Thyroid gland (tissue), 4 donors: ENCODE results near the gene SIX1. TPM values are rescaled to one million over a fixed set of nuclear protein-coding genes. Genes with fewer than 3 reads are reported as not detected.

Experiments
- DNase-seq, 2 donors: peaks; one replicate each; pipeline ENCODE4 v3.0.0-alpha.2; 2019
- H3K27ac ChIP-seq, 3 donors: fragments of 200-600 bp; sonication (generic); 1 replicate in 2 of 3; 2 replicates in 1 of 3; pipeline ENCODE4 v1.5.1; 2016 to 2019; ENCODE audit warnings: mild to moderate bottlenecking in 1 of 3, moderate library complexity in 1 of 3
- H3K27me3 ChIP-seq: fragments of 200-600 bp; sonication (generic); one replicate; pipeline ENCODE4 v1.5.1; 2019
- H3K36me3 ChIP-seq, 2 donors: fragments of 200-600 bp; sonication (generic); one replicate each; pipeline ENCODE4 v1.5.1; 2016 to 2019
- H3K4me1 ChIP-seq, 2 donors: fragments of 200-600 bp; sonication (generic); one replicate each; pipeline ENCODE4 v1.5.1; 2017 to 2019
- H3K4me3 ChIP-seq, 3 donors: fragments of 200-600 bp; sonication (generic); replicated peaks in 1 of 3; 1 replicate in 2 of 3; 2 replicates in 1 of 3; pipeline ENCODE4 v1.5.1; 2016; ENCODE audit warnings: mild to moderate bottlenecking in 1 of 3
- H3K9me3 ChIP-seq: fragments of 200-600 bp; sonication (generic); one replicate; pipeline ENCODE4 v1.5.1; 2017
- POLR2A ChIP-seq, 2 donors: fragments of 450-650 bp; IDR thresholded peaks; one replicate each; pipeline ENCODE4 v1.6.1; 2017; ENCODE audit warnings: antibody characterized with exemption in 2 of 2, mild to moderate bottlenecking in 2 of 2, moderate library complexity in 1 of 2
- WGBS, 2 donors: methylation state at CpG; one replicate each; pipeline ENCODE4 v1.1.5; 2017; 5-methylcytosine and 5-hydroxymethylcytosine counted together
- intact Hi-C: fragments of 100-400 bp; cut with DNase I; formaldehyde crosslinking; loops from one replicate; pipeline ENCODE4 v1.15.1; 2023
- total RNA-seq, 4 donors: library from RNA; depleted of rRNA; stranded (reverse); fragments of >200 nt; gene quantifications; one replicate each; pipeline ENCODE4 v1.2.3, GENCODE V29; 2016
- TF ChIP-seq, protein P1 (sequence below), 6 experiments: fragments of 200-600 bp in 3 of 6; fragments of 450-650 bp in 3 of 6; sonication (generic) in 3 of 6; IDR thresholded peaks; one replicate each; pipeline ENCODE4 v1.5.1; 2016 to 2019; ENCODE audit warnings: antibody characterized with exemption in 6 of 6, mild to moderate bottlenecking in 2 of 6, inconsistent platforms in 1 of 6, moderate library complexity in 1 of 6

The SIX1 gene
- total RNA-seq, 4 donors from 2014 or later, result 2.1 to 3.6 (median 2.7) TPM

DNA sequence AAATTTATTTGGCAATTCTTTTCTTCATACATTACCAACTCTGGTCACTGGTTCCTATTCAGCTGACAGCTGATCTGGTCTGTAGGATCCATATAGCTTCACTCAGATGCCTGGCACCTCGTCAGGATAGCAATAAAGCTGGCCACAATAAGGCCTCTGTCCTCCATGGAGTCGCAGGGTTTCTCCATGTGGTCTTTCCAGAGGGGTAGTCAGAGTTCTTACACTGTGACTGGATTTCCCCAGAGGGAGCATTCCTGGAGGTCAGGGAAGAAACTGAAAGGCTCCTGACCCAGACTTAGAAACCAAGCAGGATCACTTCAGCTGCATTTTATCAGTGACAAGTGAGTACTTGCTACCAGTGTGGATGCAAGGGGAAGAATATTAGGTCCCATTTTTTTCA is 34.9 kb upstream of the SIX1 start:
- 69 to 85% methylated on average over 2 of the region's 2 CpGs for WGBS, 2 donors
- intact Hi-C loops, result no loop called here

DNA sequence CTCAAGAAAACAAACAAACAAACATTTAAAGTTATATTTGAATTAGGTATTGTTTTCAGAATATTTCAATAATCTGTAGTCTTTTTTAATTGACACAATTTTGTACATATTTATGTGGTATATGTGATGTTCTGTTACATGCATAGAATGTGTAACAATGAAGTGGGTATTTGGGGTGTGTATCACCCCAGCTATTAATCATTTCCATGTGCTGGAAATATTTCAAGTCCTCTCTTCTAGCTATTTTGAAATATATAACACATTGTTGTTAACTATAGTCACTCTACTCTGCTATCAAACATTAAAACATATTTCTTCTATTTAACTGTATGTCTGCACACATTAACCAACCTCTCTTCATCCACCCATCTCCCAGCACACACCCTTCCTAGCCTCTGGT is 32.0 kb upstream of the SIX1 start:
- Histone ChIP-seq H3K27me3 (no peaks in the 10 kb centered on the region), H3K4me3 (no peak overlapping the region), H3K4me1 (no peaks in the 10 kb centered on the region), H3K36me3 (no peaks in the 10 kb centered on the region), H3K27ac (no peak overlapping the region), H3K9me3 (no peaks in the 10 kb centered on the region)
- DNase-seq, result no peak
- TF ChIP-seq, protein P1, sequence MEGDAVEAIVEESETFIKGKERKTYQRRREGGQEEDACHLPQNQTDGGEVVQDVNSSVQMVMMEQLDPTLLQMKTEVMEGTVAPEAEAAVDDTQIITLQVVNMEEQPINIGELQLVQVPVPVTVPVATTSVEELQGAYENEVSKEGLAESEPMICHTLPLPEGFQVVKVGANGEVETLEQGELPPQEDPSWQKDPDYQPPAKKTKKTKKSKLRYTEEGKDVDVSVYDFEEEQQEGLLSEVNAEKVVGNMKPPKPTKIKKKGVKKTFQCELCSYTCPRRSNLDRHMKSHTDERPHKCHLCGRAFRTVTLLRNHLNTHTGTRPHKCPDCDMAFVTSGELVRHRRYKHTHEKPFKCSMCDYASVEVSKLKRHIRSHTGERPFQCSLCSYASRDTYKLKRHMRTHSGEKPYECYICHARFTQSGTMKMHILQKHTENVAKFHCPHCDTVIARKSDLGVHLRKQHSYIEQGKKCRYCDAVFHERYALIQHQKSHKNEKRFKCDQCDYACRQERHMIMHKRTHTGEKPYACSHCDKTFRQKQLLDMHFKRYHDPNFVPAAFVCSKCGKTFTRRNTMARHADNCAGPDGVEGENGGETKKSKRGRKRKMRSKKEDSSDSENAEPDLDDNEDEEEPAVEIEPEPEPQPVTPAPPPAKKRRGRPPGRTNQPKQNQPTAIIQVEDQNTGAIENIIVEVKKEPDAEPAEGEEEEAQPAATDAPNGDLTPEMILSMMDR (IDR thresholded peaks at IDR 0.05), result no peak
- TF ChIP-seq POLR2A (IDR thresholded peaks at IDR 0.05), result no peak
- intact Hi-C loops, result no loop called here

More for the DNA sequence above, 34.9 kb upstream of the SIX1 start:
- H3K36me3 ChIP-seq, result no peaks in the 10 kb centered on the region
- TF ChIP-seq, protein P1 (IDR thresholded peaks at IDR 0.05), result no peak
- TF ChIP-seq POLR2A (IDR thresholded peaks at IDR 0.05), result no peak
- no peak overlapping the region for H3K4me3 ChIP-seq
- H3K27me3 ChIP-seq, result no peaks in the 10 kb centered on the region
- H3K4me1 ChIP-seq, result peaks cover 0 to 4% of the 10 kb centered on the region in 2 donors
- H3K9me3 ChIP-seq, result no peaks in the 10 kb centered on the region
- no peak for DNase-seq
- H3K27ac ChIP-seq, result no peak overlapping the region

DNA sequence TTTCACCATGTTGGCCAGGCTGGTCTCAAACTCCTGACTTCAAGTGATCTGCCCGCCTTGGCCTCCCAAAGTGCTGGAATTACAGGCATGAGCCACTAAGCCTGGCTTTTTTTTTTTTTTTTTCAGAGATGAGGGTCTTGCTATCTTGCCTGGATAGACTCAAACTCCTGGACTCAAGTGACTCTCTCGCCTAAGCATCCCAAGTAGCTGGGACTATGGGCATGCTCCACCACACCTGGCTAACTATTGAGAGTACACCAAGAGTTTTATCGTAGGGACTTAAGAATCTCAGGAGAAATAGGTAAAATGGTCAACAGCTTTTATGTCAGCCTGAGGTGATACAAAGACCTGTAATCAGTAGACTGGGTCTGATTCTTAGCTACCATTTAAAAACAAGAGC is 31.2 kb upstream of the SIX1 start:
- H3K4me1 ChIP-seq, result no peaks in the 10 kb centered on the region
- no peaks in the 10 kb centered on the region for H3K27me3 ChIP-seq
- intact Hi-C loops, result no loop called here
- WGBS, 2 donors, result 40 to 58% methylated on average over 3 of the region's 3 CpGs
- H3K36me3 ChIP-seq, result no peaks in the 10 kb centered on the region
- no peak overlapping the region for H3K4me3 ChIP-seq
- H3K27ac ChIP-seq, result no peak overlapping the region
- no peak for TF ChIP-seq POLR2A (IDR thresholded peaks at IDR 0.05)
- TF ChIP-seq, protein P1 (IDR thresholded peaks at IDR 0.05), result no peak
- peak; percentile 50 to 59 for DNase-seq
- H3K9me3 ChIP-seq, result no peaks in the 10 kb centered on the region

DNA sequence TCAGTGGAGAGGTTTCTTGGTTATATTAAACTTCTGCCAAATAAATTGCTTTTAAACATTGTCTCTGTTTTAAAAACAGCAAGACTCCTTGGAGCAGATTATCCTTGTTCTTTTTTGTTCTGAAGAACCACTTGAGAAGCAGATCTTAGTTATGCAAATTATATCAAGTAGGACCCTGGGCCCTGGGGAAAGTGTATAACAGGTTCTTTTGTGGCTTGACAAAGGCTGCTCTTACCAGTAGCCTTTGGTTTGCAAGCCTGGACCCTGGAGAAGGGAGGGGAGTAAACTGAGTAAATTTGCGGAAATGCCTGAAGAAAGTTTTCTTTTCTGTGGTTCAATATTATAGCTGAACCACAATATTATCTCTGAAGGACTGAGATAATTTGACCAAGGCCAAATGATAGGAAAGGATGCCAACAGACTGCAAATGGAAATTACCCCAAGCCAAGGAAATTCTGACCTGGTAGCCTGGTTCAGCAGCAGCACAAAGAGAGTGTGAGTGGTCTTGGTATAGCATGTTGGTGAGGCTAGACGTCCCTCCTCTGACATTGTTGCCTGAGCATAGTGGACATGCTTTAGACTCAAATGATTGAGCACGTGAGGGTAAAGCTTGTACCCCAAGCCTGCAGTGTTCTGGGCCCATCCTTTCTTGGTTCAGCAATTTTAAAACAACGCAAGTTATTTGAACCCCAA is 30.4 kb upstream of the SIX1 start:
- no peaks in the 10 kb centered on the region for H3K9me3 ChIP-seq
- no peaks in the 10 kb centered on the region for H3K36me3 ChIP-seq
- no peak for TF ChIP-seq POLR2A (IDR thresholded peaks at IDR 0.05)
- TF ChIP-seq, protein P1 (IDR thresholded peaks at IDR 0.05), result no peak
- WGBS, 2 donors, result 36 to 48% methylated on average over 4 of the region's 4 CpGs
- no peak overlapping the region for H3K4me3 ChIP-seq
- peak; percentile 6 to 20 for DNase-seq
- H3K27ac ChIP-seq, result no peak overlapping the region
- intact Hi-C loops, result no loop called here
- no peaks in the 10 kb centered on the region for H3K4me1 ChIP-seq
- no peaks in the 10 kb centered on the region for H3K27me3 ChIP-seq

DNA sequence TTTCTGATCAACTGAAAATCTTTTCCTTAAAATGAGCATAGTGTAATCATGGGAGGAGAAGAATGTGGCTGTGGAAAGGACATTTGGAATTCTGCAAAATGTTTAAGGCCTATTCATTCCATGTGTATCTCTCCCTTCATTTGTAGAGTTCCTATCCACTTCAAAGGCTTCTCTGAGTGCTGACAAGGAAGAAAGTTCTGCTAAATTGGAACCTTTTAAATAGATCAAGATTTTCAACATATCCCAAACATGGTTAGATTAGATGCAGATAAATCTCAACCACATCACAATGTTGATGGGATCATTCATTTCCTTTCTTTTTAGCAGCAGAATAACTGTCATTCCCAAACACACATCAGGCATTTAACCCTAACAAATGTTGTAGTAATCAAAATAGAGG is 28.4 kb upstream of the SIX1 start:
- no peak overlapping the region for H3K27ac ChIP-seq
- H3K4me1 ChIP-seq, result no peaks in the 10 kb centered on the region
- H3K27me3 ChIP-seq, result no peaks in the 10 kb centered on the region
- TF ChIP-seq, protein P1 (IDR thresholded peaks at IDR 0.05), result no peak
- H3K36me3 ChIP-seq, result no peaks in the 10 kb centered on the region
- no peak overlapping the region for H3K4me3 ChIP-seq
- no peak for DNase-seq
- no peaks in the 10 kb centered on the region for H3K9me3 ChIP-seq
- intact Hi-C loops, result no loop called here
